Measurements from ENCODE around the gene RCOR1.

RCOR1 gene

DNA sequence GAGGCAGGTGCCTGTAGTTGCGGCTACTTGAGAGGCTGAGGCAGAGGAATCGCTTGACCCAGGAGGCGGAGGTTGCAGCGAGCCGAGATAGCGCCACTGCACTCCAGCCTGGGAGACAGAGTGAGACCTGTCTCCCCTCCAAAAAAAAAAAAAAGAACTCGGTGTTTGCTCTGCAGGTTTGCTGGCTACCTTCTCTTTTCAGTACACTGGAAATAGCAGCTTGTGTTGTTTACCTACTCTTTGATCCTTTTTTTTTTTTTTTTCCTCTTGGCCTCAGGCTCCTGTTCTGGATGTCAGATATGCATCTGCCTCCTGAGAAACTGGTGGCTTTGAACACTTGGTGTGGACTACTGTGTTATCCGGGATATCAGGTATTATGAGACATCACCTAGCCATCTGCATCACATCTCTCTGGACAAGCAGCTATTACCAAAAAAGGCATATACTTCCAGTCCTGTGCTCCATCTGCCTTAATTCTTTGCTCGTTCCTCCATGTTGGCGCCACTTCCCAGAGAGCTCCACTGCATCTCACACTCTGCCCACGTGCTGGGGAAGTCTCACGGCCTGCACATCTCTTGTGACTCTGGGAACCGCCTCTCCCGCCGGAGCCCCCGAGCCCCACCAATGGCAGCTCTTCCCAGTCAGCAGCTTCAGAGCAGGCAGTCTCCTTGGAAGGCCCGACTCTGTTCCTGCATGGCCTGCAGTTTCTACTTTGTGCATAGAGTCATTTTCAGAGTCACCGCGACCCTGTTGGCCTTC is 133.9 kb downstream of the RCOR1 start:
- DNase-seq (ENCODE audit: low spot score), result no peak

DNA sequence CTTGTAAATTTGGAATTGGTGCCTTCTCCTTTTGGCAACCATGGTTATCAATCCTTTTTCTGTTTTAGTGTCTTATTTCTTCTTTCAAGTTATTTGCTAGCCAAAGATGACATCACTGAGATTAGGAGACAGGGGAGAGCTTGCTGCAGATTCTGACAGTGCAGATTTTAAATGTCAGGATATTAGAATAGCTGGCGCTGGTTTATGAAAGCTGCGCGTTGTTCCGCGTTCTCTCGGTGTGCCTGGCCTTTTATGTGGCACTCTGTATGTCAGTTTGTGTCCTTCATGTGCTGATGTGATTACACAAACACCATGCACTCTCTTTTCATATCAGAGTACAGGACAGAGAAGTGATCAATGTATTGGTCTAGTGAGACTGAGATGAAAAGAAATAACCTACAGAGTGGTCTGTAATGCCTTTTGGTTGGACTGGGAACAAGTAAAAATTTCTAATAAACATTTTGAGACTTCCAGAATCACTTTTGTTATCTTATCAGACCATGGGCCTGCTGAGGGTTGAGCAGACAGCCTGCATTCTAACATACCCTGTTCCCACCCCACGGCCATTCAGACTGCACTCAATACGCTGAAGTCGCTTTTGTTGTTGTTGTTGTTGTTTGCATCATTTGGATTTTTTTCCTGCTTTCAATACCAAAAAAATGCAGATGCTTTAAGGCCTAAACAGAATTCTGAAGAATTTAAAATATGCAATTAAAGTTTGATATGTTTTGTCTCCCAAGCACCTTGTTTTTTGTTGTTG is 135.1 kb downstream of the RCOR1 start:
- DNase-seq (ENCODE audit: low spot score), result no peak

DNA sequence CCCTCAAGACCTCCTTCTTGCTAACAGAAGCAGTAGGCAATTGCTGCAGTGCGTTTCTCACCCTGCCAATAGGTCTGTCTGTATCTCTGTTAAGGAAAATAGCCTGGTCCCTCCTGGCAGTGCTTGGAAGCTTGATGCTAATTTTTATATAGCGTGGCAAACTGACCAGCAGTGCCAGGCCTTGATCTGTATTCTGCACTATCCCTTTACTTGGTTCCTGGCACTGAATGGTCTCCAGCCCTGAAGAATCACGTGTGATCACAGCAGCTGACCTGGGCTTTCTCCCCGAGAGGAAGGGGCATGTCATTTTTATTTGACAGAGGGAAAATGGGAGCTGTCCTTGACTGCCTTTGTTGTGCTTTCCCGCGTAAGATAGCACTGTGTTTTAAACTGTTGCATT is 136.1 kb downstream of the RCOR1 start:
- DNase-seq (ENCODE audit: low spot score), result no peak

DNA sequence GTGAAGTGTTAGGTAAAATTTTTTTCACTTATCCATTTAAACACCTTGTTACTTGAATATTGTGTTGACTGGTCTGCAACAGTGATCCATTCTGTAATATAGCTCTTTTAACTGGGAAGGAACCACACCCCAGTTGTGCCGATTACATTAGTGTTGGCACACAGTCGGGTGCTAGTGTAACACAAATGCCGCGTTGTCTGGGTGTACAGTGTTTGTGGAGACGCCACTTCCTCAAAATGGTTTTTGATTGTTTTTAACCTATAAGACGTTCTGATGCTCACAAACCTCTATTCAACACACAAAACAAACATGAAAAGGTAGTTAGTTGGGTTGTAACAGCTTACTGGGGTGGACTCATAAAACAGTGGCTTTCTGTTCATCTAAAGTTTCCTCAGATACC is 136.8 kb downstream of the RCOR1 start:
- no peak for DNase-seq (ENCODE audit: low spot score)

DNA sequence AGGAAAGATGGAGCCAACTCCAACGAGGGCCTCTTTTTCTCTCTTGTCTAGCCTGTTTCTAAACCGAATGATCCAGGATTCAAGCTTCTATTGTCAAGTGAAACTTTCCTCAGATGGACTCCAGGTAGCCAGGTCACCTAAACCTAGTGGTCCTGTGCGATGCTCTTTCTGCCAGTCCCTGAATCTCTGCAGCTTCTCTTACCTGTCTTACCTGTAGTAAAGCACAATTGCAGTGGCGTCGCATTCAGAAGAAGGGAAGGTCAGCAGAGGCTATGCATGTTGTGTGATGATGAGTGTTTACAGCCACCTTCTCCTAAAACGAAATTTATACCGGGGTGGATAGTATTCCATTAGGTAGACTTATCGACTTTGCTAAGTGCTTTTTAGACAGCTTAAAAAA is 137.4 kb downstream of the RCOR1 start:
- DNase-seq (ENCODE audit: low spot score), result no peak

DNA sequence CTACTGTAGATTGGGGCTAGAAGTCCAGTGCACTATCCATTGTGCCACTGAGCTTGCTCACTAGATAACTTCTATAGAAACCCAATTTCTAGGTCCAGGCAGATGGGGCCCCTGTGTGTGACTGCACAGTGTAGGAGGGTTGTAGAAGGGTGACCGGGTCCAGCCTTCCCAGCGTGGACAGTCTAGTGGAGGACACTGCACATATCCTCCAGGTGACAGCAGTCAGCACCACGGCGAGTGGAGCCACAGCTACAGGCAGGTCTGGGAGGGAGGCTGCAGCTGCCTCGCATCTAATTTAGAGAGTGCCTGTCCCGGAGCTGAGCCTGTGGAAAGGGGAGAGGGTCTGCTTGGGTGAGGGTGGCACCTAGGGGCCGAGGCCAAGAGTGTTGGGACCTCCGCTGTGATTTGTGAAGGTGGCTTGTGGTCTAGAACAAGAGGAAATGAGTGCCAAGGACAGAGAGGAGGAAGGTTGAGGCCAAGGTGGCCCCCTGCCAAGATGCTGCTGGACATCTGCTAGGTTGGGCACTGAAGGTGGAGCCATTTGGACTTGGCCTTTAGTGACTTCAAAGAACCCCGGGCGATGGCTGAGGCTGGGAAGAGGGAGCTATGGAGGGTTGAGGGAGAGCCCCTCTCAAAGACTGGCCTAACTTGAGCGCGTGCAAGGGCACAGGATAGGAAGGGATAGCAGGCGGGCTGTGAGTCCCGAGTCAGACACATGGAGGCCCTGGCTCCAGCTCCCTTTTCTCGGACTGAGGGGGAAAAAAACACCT is 138.8 kb downstream of the RCOR1 start:
- no peak for DNase-seq (ENCODE audit: low spot score)

DNA sequence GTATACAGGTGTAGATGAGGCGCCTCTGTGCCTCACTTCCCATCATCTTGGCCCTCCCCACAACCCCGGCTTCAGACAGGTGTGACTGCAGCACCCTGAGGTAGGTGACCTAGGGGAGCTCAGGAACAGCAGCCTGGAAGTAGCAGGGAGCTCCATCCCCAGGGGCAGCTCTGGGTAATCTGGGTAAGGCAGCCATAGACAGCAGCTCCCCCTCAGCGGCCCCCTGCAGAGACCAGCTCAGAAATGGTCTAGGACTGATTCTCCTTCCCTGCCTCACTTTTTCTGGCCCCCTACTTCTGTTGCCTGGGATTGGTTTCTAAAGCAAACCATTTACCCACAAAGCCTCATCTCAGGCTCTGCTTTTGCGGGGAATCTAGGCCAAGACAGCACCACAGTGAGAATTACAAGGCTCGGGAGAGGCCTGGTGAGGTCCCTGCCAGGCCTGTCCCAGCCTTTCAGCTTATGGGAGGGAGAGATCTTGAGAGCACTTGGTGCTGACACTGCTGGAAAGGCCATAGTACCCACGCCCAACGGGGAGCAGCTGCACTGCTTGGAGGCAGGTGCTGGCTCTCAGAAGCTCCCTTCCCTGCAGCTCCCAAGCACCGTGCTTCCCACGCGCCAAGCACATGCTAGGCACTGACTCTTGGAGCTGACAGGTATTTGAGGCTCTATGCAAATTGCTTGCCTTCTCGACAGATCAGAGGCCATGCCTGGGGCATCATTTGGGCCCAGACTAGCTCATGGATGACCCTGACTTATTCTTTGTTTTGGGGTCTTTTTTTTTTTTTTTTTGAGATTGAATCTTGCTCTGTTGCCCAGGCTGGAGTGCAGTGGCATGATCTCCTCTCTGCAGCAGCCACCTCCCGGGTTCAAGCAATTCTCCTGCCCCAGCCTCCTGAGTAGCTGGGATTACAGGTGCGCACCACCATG is 139.7 kb downstream of the RCOR1 start:
- no peak for DNase-seq (ENCODE audit: low spot score)

DNA sequence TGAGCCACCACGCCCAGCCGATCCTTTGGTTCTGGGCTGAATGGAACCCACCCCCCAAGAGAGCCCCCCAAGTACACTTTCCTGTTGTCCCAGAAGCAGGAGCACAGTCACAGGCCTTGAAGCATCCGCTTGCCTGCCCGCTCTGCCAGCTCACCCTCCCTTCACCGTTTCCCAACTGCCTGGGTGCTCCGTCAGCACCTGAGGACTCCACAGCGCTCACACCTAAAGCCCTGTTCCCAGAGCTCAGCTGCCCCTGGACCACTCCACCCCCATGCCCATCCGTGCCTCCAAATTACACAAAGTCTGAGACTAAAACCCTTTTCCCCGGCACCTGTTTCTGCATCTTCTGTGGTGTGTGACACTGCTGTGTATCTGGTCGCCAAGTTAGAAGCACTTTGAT is 140.5 kb downstream of the RCOR1 start:
- DNase-seq (ENCODE audit: low spot score), result no peak

DNA sequence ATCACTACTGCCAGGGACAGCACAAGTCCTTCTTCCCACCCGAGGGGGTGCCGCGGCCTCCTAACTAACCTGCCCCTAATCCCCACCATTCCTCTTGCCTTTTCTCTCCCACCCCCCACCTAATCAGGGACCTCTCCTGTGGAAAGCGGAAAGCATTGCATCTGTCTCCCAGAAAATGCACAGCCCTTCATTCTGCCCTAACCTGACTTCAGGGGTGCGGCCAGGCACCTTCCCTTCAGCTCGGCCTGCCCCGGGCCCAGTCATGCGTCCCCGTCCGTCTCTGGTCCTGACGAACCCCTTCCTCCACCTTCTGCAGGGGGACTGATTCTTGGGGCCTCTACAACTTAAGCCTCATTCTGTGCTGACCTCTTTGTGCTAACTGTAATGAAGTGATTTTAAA is 140.9 kb downstream of the RCOR1 start:
- DNase-seq (ENCODE audit: low spot score), result no peak

DNA sequence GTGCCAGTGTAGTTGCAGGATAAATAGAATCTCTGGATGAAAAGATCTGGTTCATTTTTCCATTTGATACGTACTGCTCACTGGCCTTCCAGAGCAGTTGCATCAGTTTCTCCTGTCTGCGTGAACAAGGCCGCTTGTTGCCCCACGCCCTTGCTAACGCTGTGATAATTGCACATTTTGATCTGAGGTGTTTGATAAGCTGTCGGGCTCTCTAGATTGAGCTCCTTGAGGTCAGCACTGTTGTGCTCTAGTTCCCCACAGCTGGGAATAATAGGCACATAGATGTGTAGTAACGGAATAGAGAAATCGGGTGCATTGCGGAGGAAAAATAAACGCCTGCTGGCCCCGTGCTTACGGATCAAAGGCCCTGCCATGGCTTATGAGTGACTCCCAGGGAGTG is 142.0 kb downstream of the RCOR1 start:
- DNase-seq (ENCODE audit: low spot score), result no peak

DNA sequence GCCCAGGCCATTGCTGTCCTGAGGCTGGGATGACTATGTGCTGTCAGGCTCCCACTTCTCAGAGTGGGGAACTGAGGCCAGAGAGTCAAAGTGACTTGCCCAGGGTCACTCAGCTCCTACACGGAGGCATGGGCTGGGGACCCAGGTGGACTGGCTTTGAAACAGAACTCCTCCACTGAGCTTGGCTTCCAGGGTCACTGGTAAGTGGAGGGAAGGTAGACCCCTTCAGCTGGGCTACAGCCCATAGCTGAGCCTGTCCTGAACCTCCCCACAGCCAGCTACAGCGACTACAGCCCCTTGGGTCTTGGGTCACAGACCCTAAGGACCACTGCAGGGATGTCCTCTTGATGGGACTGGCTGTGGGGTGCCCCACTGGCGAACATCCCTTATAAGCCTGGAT is 144.5 kb downstream of the RCOR1 start:
- no peak for DNase-seq (ENCODE audit: low spot score)

DNA sequence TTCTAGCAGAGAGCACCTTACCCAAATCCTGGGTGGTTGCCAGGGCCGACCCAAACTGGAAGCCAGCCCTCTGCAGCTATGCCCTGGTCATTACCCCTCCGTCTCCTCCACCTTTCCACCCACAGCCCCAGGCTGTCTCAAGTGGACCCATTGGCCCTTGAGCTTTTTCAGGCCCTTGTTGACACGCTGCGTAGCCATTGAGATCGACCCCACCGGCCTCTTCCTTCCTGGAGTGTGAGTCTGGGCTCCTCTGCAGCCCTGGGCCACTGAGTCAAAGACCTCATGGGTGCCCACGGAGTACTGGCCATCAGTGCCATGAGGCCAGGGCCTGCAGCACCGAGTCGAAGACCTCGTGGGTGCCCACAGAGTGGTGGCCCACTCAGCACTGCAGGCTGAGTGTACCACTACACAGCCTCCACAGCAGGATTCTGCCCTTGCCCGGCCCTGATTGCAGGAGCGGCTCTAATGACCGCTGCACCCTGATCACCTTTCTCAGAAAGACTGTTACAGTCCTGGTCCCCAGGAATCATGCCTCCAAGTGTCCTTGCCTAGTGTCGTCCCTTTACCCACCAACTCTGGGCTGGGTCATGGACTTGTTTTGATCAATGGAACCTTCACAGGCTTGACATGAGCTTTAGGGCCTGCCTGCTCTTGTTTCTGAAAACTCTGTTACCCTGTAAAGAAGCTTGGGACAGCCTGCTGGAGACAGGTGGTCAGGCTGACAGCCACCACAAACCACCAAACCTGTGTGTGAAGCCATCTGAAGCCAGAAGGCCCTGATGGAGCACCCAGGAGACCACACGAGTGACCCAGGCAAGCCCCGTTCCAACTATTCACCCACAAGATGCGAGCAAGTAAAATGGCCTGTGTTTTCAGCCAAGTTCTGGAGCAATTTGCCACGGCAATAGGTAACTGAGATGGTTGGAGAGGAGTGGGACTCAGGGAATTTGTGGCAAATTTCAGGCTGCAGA is 145.2 kb downstream of the RCOR1 start:
- DNase-seq (ENCODE audit: low spot score), result no peak

DNA sequence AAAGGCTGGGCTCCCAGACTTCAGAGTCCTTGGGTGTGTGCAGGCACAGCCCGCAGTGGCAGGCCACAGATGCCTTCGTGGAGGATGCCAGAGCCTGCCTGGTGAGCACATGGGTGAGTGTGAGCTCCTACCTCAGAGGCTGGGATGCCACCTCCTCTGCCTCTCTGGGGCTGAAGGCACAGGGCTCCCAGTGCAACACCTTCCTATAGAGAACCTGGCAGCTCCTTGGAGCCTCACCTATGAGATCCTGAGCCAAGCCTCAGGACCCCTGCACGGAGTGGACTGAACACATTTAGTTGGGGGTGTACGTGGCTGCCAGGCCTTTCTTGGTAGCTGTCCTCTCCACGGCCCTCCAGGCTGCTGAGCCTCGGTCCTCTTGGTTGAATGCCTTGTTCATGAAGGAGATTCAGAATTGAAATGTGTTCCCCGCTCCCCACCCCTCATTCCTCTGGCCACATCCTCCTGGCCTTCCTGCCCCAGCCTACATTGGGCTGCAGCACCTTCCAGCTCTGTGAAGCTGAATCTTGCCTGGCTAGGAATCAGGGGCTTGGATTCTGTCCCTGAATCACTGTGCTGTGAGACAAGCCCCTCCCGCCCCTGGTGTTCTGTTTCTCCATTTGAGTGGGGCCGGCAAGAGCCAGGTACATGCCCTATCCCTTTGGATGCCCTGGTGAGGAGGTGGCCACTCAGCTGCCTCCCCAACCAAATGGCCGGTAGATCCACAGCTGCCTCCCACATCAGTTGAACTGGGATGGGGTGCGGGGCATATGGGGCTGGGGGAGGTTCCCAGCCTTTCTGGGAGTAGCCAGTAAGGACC is 146.1 kb downstream of the RCOR1 start:
- DNase-seq (ENCODE audit: low spot score), result no peak

DNA sequence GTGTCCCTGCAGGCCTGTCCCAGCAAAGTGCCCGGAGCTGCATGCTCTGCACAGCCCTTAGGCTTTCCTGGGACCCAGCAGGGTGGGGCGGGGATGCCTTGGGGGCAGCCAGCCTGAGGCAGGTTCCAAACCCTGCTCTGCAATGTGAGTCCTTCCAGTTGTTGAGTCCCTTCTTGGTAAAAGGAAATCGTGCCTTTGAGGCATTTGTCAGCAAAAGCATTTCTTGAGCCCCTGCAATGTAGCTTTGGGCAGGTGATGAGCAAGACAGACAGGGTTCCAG is 146.7 kb downstream of the RCOR1 start:
- DNase-seq (ENCODE audit: low spot score), result no peak

DNA sequence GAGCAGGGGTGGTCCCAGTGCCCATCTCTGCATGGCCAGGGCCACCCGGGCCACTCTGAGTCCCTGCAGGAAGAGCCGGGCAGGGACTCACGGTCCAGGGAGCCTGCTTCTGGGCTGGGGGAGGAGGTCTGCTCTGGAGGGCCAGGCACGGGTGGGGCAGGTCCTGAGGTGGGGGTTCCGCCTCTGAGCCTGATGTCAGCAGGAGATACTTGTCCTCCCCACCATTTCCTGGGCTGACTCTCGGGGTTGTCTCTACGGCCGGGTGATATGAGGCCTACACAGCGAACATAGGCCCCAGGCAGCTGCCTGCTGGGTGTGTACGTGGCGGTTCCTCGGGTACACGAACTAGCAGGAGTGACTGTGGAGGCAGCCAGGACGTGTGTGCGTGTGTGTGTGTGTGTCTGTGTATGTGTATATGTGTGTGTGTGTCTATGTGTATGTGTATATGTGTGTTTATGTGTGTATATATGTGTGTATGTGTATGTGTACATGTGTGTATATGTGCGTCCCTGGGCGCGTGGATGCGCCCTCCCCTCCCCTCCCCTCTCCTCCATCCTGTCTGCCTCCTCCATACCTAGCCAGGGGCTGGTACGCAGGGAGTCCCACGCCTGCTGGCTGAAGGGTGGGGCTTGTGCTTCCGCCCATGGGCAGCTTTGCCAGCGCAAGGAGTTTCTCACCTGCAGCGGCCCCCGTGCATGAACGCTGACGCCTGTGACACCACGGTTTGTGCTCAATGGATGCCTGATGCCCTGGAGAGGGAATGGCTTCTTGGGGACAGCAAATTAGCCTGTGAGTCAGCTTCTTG is 154.4 kb downstream of the RCOR1 start:
- no peak for DNase-seq (ENCODE audit: low spot score)

DNA sequence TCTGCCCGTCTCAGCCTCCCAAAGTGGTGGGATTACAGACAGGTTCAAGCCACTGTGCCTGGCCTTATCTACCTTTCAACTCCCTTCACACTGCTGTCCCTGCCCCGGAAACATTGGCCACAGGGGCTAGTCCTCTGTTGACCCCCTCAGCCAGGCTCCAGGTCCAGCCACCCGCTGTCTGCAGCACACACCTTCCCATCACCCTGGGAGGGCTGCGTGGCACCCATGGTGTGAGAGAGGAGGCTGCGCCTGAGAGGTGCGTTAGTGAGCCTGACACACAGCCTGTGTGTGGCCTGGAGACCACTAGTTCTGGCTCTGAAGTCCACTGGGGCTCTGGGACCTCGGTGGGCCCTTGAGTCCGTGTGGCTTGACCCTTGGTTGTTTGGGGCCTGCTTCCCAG is 156.4 kb downstream of the RCOR1 start:
- no peak for DNase-seq (ENCODE audit: low spot score)

DNA sequence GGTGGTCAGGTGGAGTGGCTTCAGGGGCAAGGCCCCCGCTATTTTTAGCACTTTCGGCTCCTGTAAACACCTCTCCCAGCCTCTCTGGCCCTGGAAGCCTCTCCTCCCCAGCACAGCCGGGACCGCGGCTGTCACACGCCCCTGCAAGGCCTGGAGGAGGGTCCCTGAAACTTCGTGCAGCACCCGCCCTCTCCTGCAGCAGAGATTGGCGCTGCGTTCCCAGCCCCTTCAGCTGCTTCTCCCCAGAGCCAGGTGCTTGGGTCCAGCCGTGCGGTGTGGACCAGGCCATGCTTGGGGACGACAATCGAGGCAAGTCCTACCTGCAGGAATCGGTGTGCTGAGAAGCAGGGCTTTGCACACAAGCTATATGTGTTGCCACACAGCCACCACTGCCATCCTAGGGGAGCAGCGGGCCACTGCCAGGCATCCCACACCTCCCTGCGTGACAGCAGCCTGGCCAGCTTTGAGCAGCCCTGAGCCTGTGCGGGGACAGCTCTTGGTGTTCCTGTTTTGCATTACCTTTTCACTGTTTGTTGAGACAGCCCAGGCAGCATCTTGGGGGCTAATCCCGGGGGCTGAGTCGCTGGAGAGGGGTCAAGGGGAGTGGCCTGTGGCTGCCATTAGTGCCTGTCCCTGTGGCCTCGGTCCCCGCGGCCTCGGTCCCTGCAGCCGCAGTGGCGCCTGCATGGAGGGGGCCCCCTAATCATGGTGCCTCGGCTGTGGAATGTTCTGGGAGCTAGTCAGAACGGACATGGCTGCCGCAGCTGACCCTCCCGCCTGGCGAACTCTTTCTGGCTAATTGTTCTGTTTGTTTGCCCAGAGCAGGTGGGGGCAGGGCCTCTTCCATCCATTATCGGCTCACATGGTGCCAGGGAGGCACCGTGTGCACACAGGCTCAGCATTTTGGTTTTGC is 157.2 kb downstream of the RCOR1 start:
- DNase-seq (ENCODE audit: low spot score), result no peak

DNA sequence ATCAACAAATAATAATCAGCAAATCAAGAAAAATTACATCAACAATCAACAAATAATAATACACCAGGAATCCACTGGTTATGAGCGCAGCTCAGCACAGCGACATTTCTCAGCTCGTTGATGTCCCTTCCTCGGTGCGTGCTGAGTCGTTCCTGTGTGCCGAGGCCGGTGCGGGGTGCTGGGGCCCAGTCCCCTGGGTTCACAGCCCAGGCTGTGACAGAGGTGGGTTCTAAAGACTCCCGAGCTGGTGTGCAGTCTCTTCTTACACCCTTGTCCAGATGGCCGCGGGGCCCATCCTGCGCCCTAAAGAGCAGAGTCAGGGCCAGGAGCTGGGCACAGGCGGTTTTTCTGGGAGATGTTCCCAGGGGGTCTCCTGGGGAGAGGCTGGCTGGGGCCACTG is 157.9 kb downstream of the RCOR1 start:
- no peak for DNase-seq (ENCODE audit: low spot score)
